NCI-H1694 treated with DMSO at 0.1 percent for 48 hours (cell line): Measurements from ENCODE around the gene SCAPER.
"Not testable (repeated sequence)": the region's sequence is repeated elsewhere in the genome, so short reads cannot be mapped to it uniquely, and the experiment has no call there.

Source experiments
- DNase-seq: peaks from one replicate; lab custom pipeline; 2025; lab: John Stamatoyannopoulos, UW

Gene SCAPER

DNA sequence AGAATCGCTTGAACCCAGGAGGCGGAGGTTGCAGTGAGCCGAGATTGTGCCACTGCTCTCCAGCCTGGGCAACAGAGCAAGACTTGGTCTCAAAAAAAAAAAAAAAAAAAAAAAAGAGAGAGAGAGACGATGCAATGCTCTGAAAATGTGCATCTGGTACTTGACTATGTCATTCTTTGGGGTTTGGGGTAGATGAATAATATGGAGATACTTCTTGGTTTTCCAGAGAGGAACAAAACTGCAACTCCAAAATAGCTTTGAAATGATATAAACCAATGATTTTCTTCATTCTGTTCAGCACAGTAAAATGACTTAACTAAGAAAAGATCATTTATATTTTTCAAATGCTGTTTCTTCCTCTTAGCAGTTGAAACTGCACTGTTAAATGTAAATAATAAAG is 409.7 kb downstream of the SCAPER start:
- DNase-seq, result no peak

DNA sequence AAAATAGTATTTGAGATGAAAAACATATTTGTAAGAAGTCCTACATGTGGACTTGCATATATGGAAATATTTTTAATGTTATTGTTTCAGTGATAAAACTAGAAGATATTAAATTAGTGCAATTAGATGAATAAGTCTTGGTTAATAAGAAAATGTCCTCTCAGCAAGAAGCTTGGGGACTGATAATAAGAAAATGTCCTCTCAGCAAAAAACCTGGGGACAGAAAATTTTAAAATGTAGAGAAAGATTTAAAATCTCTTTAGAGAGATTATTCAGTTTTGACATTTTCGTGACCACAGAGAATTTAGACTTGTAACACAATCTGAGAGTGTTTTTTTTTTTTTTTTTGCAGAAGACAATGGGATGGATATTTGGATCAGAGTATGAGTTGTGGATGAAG is 412.6 kb downstream of the SCAPER start:
- no peak for DNase-seq

DNA sequence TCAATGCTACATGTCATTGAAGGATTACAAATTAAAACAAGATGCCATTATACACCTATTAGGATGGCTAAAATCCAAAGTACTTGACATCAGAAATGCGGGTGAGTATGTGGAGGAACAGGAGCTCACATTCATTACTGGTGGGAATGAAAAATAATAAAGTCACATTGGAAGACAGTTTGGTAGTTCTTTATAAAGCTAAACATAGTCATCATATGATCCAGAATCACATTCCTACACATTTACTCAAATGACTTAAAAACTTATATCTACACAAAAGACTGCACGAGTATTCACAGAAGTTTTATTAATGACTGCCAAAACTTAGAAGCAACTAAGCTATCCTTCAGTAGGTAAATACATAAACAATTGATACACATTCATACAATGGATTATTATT is 421.4 kb downstream of the SCAPER start:
- DNase-seq, result no peak

DNA sequence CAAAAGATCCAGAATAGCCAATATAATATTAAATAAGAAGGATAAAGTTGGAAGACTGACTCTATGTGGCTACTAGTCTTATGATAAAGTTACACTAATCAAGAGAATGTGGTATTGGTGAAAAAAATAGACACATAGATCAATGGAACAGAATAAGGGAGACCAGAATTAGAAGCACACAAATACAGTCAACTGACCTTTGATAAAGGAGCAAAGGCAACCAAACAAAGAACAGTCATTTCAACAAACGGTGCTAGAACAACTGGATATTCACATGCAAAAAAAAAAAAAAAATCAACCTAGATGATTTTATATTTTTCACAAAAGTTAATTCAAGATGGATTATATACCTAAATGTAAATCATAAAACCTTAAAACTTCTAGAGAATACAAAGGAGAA is 422.1 kb downstream of the SCAPER start:
- DNase-seq, result no peak

DNA sequence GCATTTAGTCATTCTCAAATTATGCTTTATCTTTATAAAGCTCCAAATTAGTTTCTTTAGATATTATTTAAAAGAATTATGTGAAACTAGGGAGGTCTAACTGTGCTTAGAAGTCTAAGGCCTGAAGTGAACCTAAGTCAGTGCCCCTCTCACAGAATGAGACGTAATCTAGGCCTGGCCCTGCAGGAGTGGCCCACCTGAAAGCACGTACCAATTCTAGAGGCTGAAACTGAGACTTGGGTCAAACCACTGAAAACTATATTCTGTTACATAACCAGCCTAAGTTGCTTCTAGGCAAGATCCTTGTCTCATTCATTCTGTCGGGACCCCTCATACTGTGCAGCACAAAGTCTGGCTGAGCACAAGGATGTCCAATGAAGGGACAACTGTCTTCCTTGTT is 424.9 kb downstream of the SCAPER start:
- no peak for DNase-seq

DNA sequence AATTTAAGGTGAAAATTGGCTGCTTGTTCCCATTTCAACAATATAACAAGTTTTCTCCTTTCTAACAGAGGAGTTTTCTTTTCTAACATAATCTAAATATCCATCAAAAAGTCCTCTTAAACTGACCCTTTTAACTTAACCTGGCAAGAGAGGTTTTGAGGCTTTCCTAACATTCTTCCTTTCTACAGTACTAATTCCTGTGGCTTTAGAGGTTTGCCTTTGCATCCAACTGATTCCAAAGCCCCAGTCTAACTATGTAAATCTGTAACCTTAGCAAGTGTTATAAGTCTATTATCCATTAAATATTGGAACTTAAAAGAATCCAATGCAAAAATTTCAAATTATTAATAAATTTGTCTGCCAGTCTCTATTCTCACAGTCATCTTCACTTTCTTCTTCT is 434.4 kb downstream of the SCAPER start:
- DNase-seq, result no peak

DNA sequence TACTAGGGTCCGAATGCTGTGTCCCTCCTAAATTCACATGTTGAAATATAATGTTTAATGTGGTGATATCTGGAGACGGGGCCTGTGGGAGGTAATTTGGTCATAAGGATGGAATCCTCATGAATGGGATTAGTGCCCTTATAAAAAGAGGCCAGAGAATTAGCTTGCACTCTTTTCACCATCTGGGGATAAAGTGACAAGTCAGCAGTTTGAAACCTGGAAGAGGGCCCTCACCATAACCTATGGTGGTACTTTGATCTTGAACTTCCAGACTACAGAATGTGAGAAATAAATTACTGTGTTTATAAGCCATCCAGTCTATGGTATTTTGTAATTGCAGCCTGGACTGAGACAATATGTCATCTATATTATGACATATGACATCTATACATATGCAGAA is 436.4 kb downstream of the SCAPER start:
- no peak for DNase-seq

DNA sequence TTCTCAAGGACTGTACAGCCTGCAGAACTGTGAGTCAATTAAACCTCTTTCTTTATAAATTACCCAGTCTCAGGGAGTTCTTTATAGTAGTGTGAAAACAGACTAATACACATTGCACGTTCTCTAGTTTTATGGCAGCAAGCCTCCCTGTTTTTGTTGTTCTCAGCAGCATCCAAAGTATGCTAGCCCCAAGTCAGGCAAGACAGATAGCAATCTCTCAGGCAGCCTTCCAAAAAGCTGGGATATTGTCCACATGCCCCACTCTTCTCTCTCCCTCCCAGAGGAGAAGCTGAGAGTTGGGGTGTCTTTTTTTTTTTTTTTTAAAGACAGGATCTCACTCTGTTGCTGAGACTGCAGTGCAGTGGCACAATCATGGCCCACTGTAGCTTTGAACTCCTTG is 438.0 kb downstream of the SCAPER start:
- DNase-seq, result no peak

DNA sequence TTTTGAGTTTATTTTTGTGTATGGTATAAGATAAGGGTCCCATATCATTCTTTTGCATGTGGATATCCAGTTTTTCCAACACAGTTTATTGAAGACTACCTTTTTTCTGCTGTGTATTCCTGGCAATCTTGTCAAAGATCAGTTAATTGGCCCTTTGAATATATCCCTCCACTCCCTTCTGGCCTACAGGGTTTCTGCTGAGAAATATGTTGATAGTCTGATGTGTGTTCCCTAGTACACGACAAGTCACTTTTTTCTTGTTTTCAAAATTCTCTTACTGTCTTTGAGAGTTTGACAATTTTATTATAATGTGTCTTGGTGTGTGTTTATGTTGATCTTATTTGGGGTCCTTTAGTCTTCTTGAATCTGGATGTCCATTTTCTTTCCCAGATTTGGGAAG is 439.4 kb downstream of the SCAPER start:
- DNase-seq, result no peak

DNA sequence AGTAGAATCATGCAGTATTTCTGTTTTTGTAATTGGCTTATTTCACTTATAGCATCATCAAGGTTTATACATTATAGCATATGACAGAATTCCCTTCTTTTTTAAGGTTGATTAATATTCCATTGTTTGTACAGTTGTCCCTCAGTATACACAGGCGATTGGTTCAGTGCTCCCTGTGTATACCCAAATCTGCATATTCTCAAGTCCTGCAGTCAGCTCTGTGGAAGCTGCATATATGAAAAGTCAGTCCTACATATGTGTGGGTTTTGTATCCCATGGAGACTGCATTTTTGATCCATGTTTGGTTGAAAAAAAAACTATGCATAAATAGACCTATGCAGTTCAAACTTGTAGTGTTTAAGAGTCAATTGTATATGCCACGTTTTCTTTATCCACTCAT is 440.9 kb downstream of the SCAPER start:
- no peak for DNase-seq

DNA sequence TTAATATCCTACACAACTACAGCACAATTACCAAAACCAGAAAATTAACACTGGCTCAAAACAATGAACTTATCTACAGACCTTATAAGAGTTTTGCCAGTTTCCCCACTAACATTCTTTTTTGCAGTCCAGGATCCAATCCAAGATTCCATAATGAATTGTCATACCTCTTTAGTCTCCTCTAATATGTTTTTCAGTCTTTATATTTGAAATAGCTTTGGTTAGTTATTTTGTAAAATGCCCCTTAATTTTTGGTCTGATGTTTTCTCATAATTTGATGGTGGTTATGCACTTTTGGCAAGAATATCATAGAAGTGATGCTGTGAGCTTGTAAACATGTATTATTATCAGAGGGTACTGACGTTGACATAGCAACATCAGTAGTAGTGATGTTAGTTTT is 444.3 kb downstream of the SCAPER start:
- no peak for DNase-seq

DNA sequence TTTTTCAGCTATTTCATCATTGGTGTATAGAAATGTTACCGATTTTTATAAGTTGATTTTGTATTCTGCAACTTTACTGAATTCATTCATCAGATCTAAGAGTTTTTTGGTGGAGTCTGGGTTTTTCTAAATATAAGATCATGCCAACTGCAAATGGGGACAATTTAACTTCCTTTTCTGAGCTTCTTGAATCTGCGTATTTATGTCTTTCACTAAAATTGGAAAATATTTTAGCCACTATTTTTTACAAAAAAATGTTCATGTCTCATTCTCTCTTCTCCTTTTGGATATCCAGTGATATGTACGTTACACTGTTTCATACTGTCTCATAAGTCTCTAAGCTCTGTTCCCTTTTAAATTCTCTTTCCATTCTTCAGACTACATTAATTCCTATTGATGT is 444.8 kb downstream of the SCAPER start:
- no peak for DNase-seq

DNA sequence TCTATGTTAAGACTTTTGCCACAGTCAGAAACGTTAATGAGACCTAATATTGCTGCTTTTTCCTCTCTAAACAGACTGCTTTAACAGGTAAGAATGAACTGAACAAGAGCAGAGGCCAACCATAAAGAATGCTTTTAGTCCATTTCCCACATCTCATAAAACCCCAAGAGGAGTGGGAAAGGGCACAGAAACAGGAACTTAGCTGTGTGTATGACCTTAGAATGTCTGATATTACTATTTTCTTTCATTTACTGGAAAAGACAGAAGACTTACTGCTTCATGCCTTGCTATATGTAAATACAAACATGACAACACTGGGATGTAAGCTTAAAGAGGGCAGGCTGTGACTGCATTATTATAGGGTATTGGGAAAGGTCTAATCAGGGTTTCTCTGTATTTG is 453.6 kb downstream of the SCAPER start:
- DNase-seq, result no peak

DNA sequence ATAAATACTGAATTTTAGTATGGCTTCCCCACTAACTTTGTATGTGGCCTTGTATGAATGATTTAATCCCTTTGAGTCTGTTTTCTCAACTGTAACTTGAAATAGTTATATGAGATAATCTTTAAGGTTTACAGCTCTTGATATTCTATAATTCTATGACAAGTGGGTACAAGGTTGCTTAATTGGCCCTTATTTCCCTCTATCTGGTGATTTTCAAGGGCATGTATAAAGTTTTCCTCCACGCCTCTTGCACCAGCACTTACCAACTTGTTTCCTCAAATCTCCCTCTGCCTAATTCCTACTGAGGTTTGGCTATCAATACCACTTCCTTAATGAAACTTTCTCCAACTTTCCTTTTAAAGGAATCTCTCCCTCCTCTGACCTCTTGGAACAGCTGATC is 455.7 kb downstream of the SCAPER start:
- DNase-seq, result no peak

DNA sequence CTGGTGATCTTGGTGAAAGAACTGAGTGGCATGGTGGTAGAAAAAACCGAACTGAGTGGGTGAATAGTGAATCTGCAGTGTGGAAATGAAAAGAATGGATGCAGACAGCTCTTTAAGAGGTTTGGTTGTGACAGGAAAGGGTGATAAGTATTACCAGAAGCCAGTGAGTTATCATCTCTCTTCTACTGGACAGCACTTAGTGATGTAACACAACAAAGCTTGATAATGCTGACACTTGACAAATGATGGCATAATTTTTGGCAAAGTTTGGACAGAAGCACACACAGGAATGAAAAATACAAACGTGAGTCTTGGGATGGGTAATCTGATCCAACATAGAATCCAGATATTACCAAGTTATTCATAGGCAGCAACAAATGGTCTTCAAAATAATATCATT is 456.4 kb downstream of the SCAPER start:
- no peak for DNase-seq

DNA sequence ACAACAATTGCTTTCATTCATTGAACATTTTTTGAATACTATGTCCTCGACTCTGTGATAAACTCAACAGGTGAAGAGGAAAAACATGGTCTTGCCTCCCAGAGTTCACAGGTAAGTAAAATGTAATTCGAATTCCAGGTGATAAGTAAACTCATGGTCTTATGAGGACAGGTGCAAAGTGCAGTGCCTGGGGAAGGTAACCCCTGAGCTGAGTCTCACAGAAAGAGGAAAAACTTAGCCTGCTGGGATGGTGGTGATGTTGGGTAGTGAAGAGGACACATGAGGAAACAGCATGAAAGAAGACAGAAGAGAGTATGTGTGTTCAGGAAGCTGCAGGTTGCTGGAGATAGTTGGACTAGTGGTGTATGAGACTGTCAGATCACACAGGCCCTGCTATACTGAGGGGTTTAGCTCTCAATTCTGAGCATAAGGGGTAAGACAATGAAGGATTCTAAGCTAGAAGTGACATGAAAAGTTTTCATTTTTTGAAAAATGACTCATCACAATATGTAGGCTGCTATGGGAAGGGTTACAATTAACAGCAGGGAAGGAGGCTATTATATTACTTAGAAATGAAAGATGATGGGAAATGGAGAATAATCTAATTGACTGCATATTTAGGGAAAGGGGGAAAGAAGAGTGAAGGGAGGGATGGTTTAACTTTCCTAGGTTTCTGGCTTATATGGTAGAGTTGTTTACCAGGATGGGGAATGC is 457.3 kb downstream of the SCAPER start:
- no peak for DNase-seq

DNA sequence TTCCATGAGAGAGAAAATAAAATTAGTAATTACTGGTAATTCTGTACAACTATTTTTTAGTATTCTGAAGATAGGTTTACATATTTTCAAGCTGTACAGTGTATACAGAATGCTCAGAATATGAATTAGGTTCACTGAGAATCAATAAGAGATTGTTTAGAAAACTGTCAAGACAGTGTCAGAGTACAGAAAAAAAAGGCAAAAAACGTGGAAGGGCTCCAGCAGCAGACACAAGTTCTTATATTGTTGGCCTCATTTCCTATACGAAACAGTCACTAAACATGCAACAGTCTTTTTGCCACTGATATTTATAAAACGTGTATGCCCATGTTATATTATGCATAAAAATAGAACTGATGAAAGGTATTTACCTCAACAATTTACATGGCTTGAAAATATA is 464.7 kb downstream of the SCAPER start:
- DNase-seq, result no peak

DNA sequence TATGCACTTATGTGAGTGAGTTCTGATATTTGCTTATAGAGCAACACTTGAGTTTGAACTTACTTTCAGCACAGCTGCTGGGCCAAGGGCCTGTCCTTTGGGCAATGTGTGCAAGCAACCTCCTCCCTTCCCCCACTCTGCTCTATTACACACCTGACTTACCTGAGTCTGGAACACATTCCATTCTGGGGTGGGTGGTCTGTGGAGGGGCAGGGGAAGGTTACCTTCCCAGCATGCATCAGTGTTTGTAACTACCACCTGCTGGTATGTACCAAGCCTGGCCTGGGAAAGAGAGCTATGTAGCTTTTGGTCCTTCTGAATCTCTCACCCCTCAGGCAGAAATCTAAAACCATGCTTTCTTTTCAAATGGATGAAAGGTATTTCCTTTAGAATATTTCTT is 465.6 kb downstream of the SCAPER start:
- DNase-seq, result no peak

DNA sequence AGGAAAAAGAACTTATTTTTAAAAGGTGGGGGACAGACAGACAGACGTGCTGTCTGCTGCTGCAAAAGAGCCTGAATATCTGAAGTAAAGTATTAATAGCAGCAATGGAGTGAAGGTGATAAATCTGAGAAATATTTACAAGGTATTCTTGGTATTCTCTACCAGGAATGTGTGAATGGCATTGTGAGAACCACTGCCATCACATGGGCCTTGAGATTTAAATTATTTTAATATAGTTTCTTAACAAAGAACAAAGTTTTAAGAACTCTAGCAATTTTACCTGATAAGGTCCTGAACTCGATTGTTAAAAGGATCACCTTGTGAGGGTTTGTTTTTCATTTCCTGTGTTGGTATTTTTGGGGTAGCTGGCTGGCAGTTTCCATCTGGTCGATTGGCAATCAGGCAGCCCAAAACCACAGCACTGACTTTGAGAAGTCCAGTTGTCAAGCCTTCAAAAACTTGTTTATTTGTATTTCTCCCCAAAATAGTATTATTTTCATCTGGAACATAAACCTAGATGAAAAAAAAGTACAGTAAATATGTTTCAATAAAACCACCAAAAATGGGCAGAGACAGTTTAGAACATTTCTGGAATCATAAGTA is 471.2 kb downstream of the SCAPER start:
- DNase-seq, result no peak

DNA sequence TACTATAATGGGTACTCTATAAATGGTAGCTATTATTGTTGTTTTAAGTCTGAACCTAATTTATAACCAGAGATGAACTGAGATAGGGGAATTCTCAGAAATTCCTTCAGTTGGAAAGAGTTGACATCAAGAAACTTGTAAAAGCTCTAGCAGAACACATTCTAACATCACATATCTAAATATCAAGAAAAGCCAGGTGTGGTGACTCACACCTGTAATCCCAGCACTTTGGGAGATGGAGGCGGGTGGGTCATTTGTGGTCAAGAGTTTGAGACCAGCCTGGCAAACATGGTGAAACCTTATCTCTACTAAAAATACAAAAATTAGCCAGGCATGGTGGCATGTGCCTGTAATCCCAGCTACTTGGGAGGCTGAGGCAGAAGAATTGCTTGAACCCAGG is 472.1 kb downstream of the SCAPER start:
- DNase-seq, result not testable (repeated sequence)

DNA sequence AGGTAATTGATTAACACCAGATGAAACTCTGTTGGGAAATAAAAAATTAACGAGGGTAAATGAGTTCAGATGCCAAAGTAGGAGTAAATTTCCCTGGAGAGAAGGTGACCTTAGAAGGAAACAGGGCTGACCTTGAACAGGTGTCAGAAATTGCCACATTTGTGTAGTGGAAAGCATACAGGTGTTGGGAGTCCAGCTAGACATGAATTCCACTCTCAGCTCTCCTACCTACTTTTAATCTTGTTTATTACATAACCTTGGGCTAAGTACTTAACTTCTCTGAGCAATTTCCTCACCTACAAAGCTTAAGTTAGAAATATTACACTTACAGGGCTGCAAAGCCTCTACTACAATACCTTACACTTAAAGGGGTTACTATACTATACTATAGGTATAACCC is 472.5 kb downstream of the SCAPER start:
- no peak for DNase-seq

DNA sequence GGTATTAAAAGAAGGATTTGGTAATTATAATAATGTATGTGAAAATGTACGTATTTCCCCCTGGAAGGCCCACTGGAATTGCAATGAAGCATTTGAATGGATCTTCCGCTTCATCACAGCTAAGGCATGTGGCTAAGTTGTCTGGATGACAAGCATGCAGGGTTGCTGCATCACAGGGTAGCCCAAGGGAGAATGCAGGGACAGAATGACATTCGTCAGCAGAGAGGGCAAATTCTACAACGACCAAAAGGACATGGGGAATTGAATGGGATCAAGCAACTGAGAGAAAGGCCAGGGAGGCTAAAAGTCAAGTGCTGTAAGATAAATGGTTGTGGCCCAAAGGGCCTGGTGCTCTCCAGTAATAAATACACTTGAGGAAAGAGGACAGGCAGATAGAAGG is 473.2 kb downstream of the SCAPER start:
- DNase-seq, result no peak

DNA sequence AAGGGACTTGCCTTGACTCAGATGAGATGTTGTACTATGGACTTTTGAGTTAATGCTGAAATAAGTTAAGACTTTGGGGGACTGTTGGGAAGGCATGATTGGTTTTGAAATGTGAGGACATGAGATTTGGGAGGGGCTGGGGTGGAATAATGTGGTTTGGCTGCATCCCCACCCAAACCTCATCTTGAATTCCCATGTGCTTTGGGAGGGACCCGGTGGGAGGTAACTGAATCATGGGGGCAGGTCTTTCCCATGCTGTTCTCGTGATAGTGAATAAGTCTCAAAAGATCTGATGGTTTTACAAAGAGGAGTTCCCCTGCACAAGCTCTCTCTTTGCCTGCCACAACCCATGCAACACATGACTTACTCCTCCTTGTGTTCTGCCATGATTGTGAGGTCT is 474.4 kb downstream of the SCAPER start:
- not testable (repeated sequence) for DNase-seq

DNA sequence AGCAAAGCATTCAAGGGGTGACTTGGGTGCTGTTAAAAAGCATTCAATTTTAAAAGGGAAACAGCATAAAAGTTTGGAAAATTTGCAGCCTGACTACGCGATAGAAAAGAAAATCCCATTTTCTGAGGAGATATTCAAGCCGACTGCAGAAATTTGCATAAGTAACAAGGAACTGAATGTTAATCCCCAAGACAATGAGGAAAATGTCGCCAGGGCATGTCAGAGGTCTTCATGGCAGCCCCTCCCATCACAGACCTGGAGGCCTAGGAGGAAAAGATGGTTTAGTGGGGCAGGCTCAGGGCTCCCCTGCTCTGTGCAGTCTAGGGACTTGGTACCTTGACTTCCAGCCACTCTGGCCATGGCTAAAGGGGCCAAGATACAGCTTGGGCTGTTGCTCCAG is 475.5 kb downstream of the SCAPER start:
- DNase-seq, result no peak
